A549 (cell line): Measurements from ENCODE around the gene GPR22. TPM values are rescaled to one million over a fixed set of nuclear protein-coding genes. Genes with fewer than 3 reads are reported as not detected.

Experiments used
- ATAC-seq, 2 experiments: fragments of 200-7000 bp in 1 of 2; fragments of >200 bp in 1 of 2; cut with Nextera tagmentation in 1 of 2; cut with Tn5 transposase in 1 of 2; 3 replicates each; pipeline versions ENCODE4 v1.8.0 to v1.9.1; 2018 to 2020; ENCODE audit warnings: mild to moderate bottlenecking in 1 of 2, moderate library complexity in 1 of 2
- CTCF ChIA-PET: fragments of 300-600 bp; sonication (Branson Sonifier 250); formaldehyde crosslinking; extraction: SDS; loops from one replicate; lab custom pipeline; 2021; ENCODE audit warnings: antibody characterized with exemption, inconsistent platforms; lab: Yijun Ruan, JAX
- POLR2A ChIA-PET: fragments of 350-600 bp; formaldehyde crosslinking; extraction: SDS; loops from one replicate; lab custom pipeline; 2021; ENCODE audit warnings: antibody characterized with exemption, inconsistent platforms; lab: Yijun Ruan, JAX
- DNase-seq, 2 experiments: peaks; one replicate each; pipeline versions ENCODE4 v3.0.0 to v3.0.0-alpha.2; 2011 to 2016; ENCODE audit warnings: low read depth in 1 of 2, low spot score in 1 of 2
- FAIRE-seq: peaks from 2 replicates; lab custom pipeline; 2011; peaks lifted over from hg19 to GRCh38; lab: Jason Lieb, UNC
- H3K27ac ChIP-seq, 2 experiments: fragments of >200 bp; sonication (Bioruptor Twin); formaldehyde crosslinking; 3 replicates each; pipeline ENCODE4 v1.5.1; 2016 to 2017
- H3K4me1 ChIP-seq: fragments of >200 bp; sonication (Bioruptor Twin); formaldehyde crosslinking; 3 replicates; pipeline ENCODE4 v1.6.1; 2016
- H3K4me2 ChIP-seq: fragments of >200 bp; sonication (Bioruptor Twin); formaldehyde crosslinking; 3 replicates; pipeline ENCODE4 v1.6.1; 2016
- H3K4me3 ChIP-seq: fragments of >200 bp; sonication (Bioruptor Twin); formaldehyde crosslinking; 3 replicates; pipeline ENCODE4 v1.5.1; 2016
- H3K9me3 ChIP-seq: fragments of >200 bp; sonication (Bioruptor Twin); formaldehyde crosslinking; 3 replicates; pipeline ENCODE4 v1.6.1; 2016
- CBX2 ChIP-seq: fragments of 200-600 bp; sonication (generic); IDR thresholded peaks from 2 replicates; pipeline ENCODE4 v1.6.1; 2016; ENCODE audit warnings: low read depth, mild to moderate bottlenecking, borderline replicate concordance
- CHD2 ChIP-seq: fragments of 150-350 bp; IDR thresholded peaks from 2 replicates; pipeline ENCODE4 v1.6.1; 2014; ENCODE audit warnings: low read length; ENCODE audit not compliant: partially characterized antibody
- CHD4 ChIP-seq: fragments of 200-600 bp; sonication (generic); IDR thresholded peaks from 2 replicates; pipeline ENCODE4 v1.6.1; 2016; ENCODE audit warnings: antibody characterized with exemption, mild to moderate bottlenecking, borderline replicate concordance
- EHF ChIP-seq: fragments of 250-450 bp; sonication (Bioruptor Pico); IDR thresholded peaks from 2 replicates; pipeline ENCODE4 v1.5.0; 2020; ENCODE audit warnings: mild to moderate bottlenecking
- EHMT2 ChIP-seq: fragments of 200-600 bp; sonication (generic); IDR thresholded peaks from 2 replicates; pipeline ENCODE4 v1.6.1; 2016; ENCODE audit warnings: antibody characterized with exemption, low read depth, mild to moderate bottlenecking, moderate library complexity
- ESRRA ChIP-seq: fragments of 150-350 bp; IDR thresholded peaks from 2 replicates; pipeline ENCODE4 v1.6.1; 2014; ENCODE audit warnings: mild to moderate bottlenecking, low read length, borderline replicate concordance
- FOSL2 ChIP-seq, 2 experiments: fragments of 450-650 bp in 1 of 2; fragments of >200 bp in 1 of 2; sonication (Bioruptor Twin) in 1 of 2; formaldehyde crosslinking; IDR thresholded peaks; 2 replicates each; pipeline versions ENCODE4 v1.5.0 to v1.6.1; 2016 to 2020; ENCODE audit warnings: mild to moderate bottlenecking in 1 of 2, moderate library complexity in 1 of 2
- FOXS1 ChIP-seq: fragments of 250-450 bp; sonication (Bioruptor Pico); IDR thresholded peaks from 2 replicates; pipeline ENCODE4 v1.5.0; 2020; ENCODE audit warnings: mild to moderate bottlenecking, moderate library complexity
- HEYL ChIP-seq: fragments of 250-450 bp; sonication (Bioruptor Pico); IDR thresholded peaks from 2 replicates; pipeline ENCODE4 v1.8.0; 2021; ENCODE audit warnings: mild to moderate bottlenecking, moderate library complexity
- HOXA7 ChIP-seq: fragments of 250-450 bp; sonication (Bioruptor Pico); IDR thresholded peaks from 2 replicates; pipeline ENCODE4 v1.5.0; 2020; ENCODE audit warnings: mild to moderate bottlenecking, moderate library complexity
- JUN ChIP-seq, 2 experiments: fragments of >200 bp; sonication (Bioruptor Twin); formaldehyde crosslinking; IDR thresholded peaks; 2 replicates in 1 of 2; 3 replicates in 1 of 2; pipeline ENCODE4 v1.6.1; 2016 to 2017
- JUNB ChIP-seq: fragments of >200 bp; sonication (Bioruptor Twin); formaldehyde crosslinking; IDR thresholded peaks from 2 replicates; pipeline ENCODE4 v1.6.1; 2016
- KDM5A ChIP-seq: fragments of 200-600 bp; sonication (generic); IDR thresholded peaks from 2 replicates; pipeline ENCODE4 v1.6.1; 2016; ENCODE audit warnings: antibody characterized with exemption, mild to moderate bottlenecking
- MYC ChIP-seq: IDR thresholded peaks from 2 replicates; pipeline ENCODE4 v1.6.1; 2012; ENCODE audit warnings: mild to moderate bottlenecking, inconsistent platforms, low read length, improper control_type of control experiment, borderline replicate concordance
- NFE2L2 ChIP-seq: fragments of 150-350 bp; conservative IDR thresholded peaks from 2 replicates; pipeline ENCODE4 v1.6.1; 2014; ENCODE audit warnings: low read length
- POLR2AphosphoS2 ChIP-seq: conservative IDR thresholded peaks from 2 replicates; pipeline ENCODE4 v1.6.1; 2012; ENCODE audit warnings: low read length, improper control_type of control experiment, inconsistent platforms
- RARB ChIP-seq: fragments of 250-450 bp; sonication (Bioruptor Pico); IDR thresholded peaks from 2 replicates; pipeline ENCODE4 v1.8.0; 2021; ENCODE audit warnings: mild to moderate bottlenecking, moderate library complexity
- RCOR1 ChIP-seq: fragments of 150-350 bp; IDR thresholded peaks from 2 replicates; pipeline ENCODE4 v1.6.1; 2014; ENCODE audit warnings: antibody characterized with exemption, low read length, low read depth
- RNF2 ChIP-seq: fragments of 200-600 bp; sonication (generic); IDR thresholded peaks from 2 replicates; pipeline ENCODE4 v1.6.1; 2016; ENCODE audit warnings: low read depth, mild to moderate bottlenecking, antibody characterized with exemption, moderate library complexity, borderline replicate concordance
- SMC3 ChIP-seq: fragments of >200 bp; sonication (Bioruptor Twin); formaldehyde crosslinking; IDR thresholded peaks from 3 replicates; pipeline ENCODE4 v1.6.1; 2018; ENCODE audit warnings: inconsistent platforms
- SREBF2 ChIP-seq: fragments of 450-650 bp; IDR thresholded peaks from 2 replicates; pipeline ENCODE4 v1.6.1; 2014; ENCODE audit warnings: mild to moderate bottlenecking, moderate library complexity
- ZFP36 ChIP-seq: fragments of 450-650 bp; IDR thresholded peaks from 2 replicates; pipeline ENCODE4 v1.6.1; 2014; ENCODE audit warnings: borderline replicate concordance; ENCODE audit not compliant: partially characterized antibody
- ZSCAN20 ChIP-seq: fragments of 250-450 bp; sonication (Bioruptor Pico); IDR thresholded peaks from 2 replicates; pipeline ENCODE4 v1.8.0; 2022; ENCODE audit warnings: mild to moderate bottlenecking, moderate library complexity
- WGBS: methylation state at CpG from one replicate; pipeline ENCODE4 v1.1.6; 2017; ENCODE audit errors: missing lambda C conversion rate; 5-methylcytosine and 5-hydroxymethylcytosine counted together
- polyA plus RNA-seq, 4 experiments: library from polyadenylated mRNA; depleted of rRNA in 3 of 4; stranded (reverse); fragments of >200 nt; fragmentation: RNase III in 1 of 4; extraction: RNeasy Plus Mini Kit Qiagen cat#74134 plus additional on column Dnase treatment in 1 of 4; gene quantifications; 2 replicates in 3 of 4; 3 replicates in 1 of 4; pipeline ENCODE4 v1.2.3, GENCODE V29; 2011 to 2017
- TF ChIP-seq, protein P1 (sequence below): IDR thresholded peaks from 2 replicates; pipeline ENCODE4 v1.6.1; 2012
- TF ChIP-seq, protein P2 (sequence below): fragments of 250-450 bp; sonication (Bioruptor Pico); IDR thresholded peaks from 2 replicates; pipeline ENCODE4 v1.5.0; 2021; ENCODE audit warnings: mild to moderate bottlenecking, moderate library complexity, borderline replicate concordance
- TF ChIP-seq, protein P3 (sequence below): fragments of 450-650 bp; IDR thresholded peaks from 2 replicates; pipeline ENCODE4 v1.6.1; 2014; ENCODE audit warnings: antibody characterized with exemption

Gene GPR22
- polyA plus RNA-seq, 2 of the 4 experiments (the other 2 are of a cell fraction): not detected

DNA sequence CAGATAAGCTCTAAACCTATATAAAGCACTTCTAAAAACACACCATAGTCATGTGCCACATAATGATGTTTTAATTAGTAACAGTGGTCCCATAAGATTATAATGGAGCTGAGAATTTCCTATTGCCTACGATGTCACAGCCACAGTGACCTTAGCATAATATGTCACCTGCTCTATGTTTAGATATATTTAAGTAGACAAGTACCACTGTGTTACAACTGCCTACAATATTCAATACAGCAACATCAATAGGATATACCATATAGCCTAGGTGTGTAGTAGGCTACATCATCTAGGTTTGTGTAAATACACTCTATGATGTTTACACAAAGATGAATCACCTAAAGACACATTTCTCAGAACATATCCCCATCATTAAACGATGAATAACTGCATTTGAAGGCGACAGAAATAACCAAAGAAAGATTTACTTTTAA, 24.5 kb downstream of the GPR22 start:
- H3K9me3 ChIP-seq: no peaks in the 10 kb centered on the region
- DNase-seq (peak in 1 of 2 experiments; percentile 14), FAIRE-seq (peak; percentile 84), ATAC-seq (peak in 1 of 2 experiments; percentile 48; a peak in 2 of 6 replicates)
- no peak overlapping the region for H3K4me3 ChIP-seq
- H3K4me1 ChIP-seq: peaks cover 9% of the 10 kb centered on the region
- TF ChIP-seq FOSL2 (IDR thresholded peaks at IDR 0.05) (0 out of 2 replicates have a peak, but pooled peaks have one; percentile 16), FOSL2 (CRISPR knock-in tag; IDR thresholded peaks at IDR 0.05) (peak; percentile 56), SREBF2 (no peak)
- POLR2A ChIA-PET: no interaction called here
- CTCF ChIA-PET: interaction anchor here (1.1 to 3.2 kb wide), 3 partner anchors 13 to 230 kb away, joined by 3 to 12 read pairs (median 4); no protein-coding TSS in a partner anchor
- WGBS: 34% methylated on average over 3 of the region's 3 CpGs
- no peak overlapping the region for H3K27ac ChIP-seq
- H3K4me2 ChIP-seq: peak overlapping the region; percentile 4; the same call in 1 of the 3 replicates

DNA sequence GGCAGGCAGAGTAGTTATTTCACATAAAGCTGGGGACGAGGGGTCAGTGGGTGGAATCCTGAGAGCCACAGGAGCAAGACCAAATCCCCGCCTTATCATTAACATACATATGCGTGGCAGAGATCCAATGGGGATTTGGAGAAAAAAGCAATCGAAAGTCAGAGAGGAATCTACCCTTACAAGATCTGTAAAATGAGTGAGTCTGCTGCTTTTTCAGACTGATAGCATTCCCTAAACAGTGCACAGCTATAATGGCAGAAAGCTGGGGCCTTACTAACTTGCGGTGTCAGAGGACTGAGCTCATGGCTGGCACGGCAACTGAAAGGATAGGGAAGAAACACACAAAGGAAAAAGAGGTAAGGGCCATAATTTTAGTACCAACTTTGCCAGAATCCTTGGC, 25.0 kb downstream of the GPR22 start:
- POLR2A ChIA-PET: no interaction called here
- peak overlapping the region; percentile 4; the same call in 1 of the 3 replicates for H3K4me2 ChIP-seq

DNA sequence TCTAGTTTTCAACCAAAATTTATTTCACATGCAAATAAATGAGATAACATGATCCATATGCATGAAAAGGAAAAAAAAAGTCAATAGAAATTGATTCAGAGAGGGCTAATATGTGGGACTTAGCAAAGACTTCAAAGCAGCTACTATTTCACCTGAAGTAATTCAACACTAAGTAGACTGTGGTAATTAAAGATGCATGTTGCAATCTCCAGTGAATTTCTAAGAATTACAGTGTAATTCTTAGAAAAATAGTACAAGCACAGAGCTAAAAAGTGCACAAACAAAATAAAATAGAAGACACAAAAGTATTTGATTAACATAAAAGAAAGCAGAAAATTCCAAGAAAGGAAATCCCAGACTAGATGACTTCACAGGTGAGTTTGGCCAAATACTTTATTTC, 25.7 kb downstream of the GPR22 start:
- no peak for ATAC-seq
- H3K4me1 ChIP-seq: peaks cover 9% of the 10 kb centered on the region
- FAIRE-seq: no peak
- H3K4me2 ChIP-seq: no peak overlapping the region
- H3K4me3 ChIP-seq: no peak overlapping the region
- DNase-seq: no peak
- H3K27ac ChIP-seq: no peak overlapping the region
- H3K9me3 ChIP-seq: no peaks in the 10 kb centered on the region
- TF ChIP-seq, protein P1, sequence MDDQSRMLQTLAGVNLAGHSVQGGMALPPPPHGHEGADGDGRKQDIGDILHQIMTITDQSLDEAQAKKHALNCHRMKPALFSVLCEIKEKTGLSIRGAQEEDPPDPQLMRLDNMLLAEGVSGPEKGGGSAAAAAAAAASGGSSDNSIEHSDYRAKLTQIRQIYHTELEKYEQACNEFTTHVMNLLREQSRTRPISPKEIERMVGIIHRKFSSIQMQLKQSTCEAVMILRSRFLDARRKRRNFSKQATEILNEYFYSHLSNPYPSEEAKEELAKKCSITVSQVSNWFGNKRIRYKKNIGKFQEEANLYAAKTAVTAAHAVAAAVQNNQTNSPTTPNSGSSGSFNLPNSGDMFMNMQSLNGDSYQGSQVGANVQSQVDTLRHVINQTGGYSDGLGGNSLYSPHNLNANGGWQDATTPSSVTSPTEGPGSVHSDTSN: no peak
- TF ChIP-seq SREBF2 (no peak), JUNB (no peak), RARB (CRISPR knock-in tag) (no peak)
- TF ChIP-seq, protein P2, sequence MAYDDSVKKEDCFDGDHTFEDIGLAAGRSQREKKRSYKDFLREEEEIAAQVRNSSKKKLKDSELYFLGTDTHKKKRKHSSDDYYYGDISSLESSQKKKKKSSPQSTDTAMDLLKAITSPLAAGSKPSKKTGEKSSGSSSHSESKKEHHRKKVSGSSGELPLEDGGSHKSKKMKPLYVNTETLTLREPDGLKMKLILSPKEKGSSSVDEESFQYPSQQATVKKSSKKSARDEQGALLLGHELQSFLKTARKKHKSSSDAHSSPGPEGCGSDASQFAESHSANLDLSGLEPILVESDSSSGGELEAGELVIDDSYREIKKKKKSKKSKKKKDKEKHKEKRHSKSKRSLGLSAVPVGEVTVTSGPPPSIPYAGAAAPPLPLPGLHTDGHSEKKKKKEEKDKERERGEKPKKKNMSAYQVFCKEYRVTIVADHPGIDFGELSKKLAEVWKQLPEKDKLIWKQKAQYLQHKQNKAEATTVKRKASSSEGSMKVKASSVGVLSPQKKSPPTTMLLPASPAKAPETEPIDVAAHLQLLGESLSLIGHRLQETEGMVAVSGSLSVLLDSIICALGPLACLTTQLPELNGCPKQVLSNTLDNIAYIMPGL (CRISPR knock-in tag): no peak
- POLR2A ChIA-PET: no interaction called here
- CTCF ChIA-PET: interaction anchor here (0.5 to 3.2 kb wide), 6 partner anchors 11 to 362 kb away, joined by 3 to 12 read pairs (median 4); no protein-coding TSS in a partner anchor

More for the DNA sequence above, 25.0 kb downstream of the GPR22 start:
- no peak for TF ChIP-seq KDM5A
- TF ChIP-seq, protein P3, sequence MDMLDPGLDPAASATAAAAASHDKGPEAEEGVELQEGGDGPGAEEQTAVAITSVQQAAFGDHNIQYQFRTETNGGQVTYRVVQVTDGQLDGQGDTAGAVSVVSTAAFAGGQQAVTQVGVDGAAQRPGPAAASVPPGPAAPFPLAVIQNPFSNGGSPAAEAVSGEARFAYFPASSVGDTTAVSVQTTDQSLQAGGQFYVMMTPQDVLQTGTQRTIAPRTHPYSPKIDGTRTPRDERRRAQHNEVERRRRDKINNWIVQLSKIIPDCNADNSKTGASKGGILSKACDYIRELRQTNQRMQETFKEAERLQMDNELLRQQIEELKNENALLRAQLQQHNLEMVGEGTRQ: no peak
- TF ChIP-seq FOXS1 (CRISPR knock-in tag): no peak
- no peak for TF ChIP-seq SMC3
- no peak for TF ChIP-seq ZSCAN20
- TF ChIP-seq CHD2: no peak
- TF ChIP-seq EHF (CRISPR knock-in tag): no peak
- no peak for TF ChIP-seq RCOR1
- ATAC-seq: no peak
- Histone ChIP-seq H3K9me3 (no peaks in the 10 kb centered on the region), H3K4me3 (no peak overlapping the region), H3K27ac (no peak overlapping the region), H3K4me1 (peaks cover 9% of the 10 kb centered on the region)
- no peak for DNase-seq
- CTCF ChIA-PET: interaction anchor here (0.5 to 3.2 kb wide), 4 partner anchors 12 to 230 kb away, joined by 3 to 12 read pairs (median 4); no protein-coding TSS in a partner anchor
- FAIRE-seq: no peak
- 84% methylated on average over 6 of the region's 6 CpGs for WGBS

DNA sequence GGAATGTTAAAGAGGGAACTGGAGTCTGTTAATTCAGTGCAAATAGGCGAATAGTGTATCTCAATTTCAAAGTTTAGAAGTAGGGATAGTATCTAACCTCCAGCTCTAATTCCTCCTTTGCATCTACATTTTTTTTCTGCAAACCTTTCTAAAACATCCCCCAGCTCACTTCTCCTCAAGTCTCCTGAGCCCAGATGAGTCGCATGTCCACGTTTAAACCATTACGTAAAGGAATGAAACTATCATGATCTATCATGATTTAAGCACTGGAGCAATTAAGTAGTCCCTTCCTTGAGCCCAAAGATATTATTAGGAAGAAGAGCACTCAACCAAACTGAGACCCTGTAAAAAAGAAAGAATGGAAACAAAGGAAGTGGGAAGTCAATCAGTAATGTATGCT, 29.9 kb downstream of the GPR22 start:
- ATAC-seq (no peak), FAIRE-seq (no peak), DNase-seq (no peak)
- H3K27ac ChIP-seq: no peak overlapping the region
- no peak overlapping the region for H3K4me2 ChIP-seq
- 92% methylated on average over 4 of the region's 4 CpGs for WGBS
- peaks cover 3% of the 10 kb centered on the region; the same call in 2 of the 3 replicates for H3K4me1 ChIP-seq
- no peak overlapping the region for H3K4me3 ChIP-seq
- POLR2A ChIA-PET: no interaction called here
- no peaks in the 10 kb centered on the region for H3K9me3 ChIP-seq
- CTCF ChIA-PET: no interaction called here
- TF ChIP-seq POLR2AphosphoS2: no peak
- TF ChIP-seq JUN (IDR thresholded peaks at IDR 0.05): no peak
- TF ChIP-seq CHD4: no peak
- no peak for TF ChIP-seq HEYL (CRISPR knock-in tag)
- no peak for TF ChIP-seq EHMT2
- TF ChIP-seq RNF2: no peak
- no peak for TF ChIP-seq CBX2
- TF ChIP-seq HOXA7 (CRISPR knock-in tag): no peak
- TF ChIP-seq RCOR1: no peak
- TF ChIP-seq RARB (CRISPR knock-in tag): no peak
- no peak for TF ChIP-seq ZFP36
- no peak for TF ChIP-seq EHF (CRISPR knock-in tag)
- TF ChIP-seq NFE2L2: no peak
- TF ChIP-seq KDM5A: no peak
- TF ChIP-seq ESRRA: no peak
- TF ChIP-seq, protein P3: no peak
- TF ChIP-seq FOSL2 (IDR thresholded peaks at IDR 0.05): no peak
- TF ChIP-seq FOSL2 (CRISPR knock-in tag; IDR thresholded peaks at IDR 0.05): no peak
- no peak for TF ChIP-seq MYC
